Measurements from ENCODE around the gene BAZ2A.

DNA sequence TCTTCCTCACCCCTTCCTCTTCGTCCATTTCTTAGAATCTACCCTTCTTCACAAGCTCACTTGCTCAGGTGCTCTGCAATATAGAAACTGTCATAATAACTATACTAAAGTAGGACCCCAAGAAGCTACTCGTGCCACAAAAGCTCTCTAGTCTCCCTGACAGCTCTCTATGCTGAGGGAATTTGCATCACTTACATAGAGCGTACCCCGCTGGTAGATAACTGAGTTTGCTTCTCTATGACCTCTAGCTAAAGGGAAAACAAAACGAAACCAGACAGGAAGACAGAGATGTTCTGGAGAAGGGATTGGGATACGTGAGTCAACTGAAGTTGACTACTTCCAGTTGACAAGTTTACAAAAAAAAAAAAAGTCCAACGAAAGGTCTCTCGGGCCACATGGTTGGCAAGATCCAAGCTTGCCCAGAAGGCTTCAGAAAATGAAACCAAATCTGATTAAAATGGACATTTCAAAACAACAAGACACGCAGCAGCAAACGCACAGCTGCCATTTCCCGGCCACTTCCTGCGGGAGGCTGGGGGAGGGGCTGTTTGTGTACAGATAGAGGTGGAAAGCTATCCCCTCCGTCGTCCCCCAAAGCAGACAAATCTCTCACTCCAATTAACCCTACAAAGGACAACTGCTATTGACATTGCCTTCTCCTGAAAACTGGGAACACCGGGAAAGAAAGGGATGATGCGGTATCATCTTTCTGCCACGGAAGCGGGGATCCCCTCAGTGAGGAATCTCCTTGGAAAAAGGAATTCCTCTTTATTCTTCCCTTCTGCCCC lies 1.3 kb downstream of the BAZ2A start:
- no peak for TF ChIP-seq RFX5 (IDR thresholded peaks at IDR 0.05; ENCODE audit: low read length)
- TF ChIP-seq, protein P1, sequence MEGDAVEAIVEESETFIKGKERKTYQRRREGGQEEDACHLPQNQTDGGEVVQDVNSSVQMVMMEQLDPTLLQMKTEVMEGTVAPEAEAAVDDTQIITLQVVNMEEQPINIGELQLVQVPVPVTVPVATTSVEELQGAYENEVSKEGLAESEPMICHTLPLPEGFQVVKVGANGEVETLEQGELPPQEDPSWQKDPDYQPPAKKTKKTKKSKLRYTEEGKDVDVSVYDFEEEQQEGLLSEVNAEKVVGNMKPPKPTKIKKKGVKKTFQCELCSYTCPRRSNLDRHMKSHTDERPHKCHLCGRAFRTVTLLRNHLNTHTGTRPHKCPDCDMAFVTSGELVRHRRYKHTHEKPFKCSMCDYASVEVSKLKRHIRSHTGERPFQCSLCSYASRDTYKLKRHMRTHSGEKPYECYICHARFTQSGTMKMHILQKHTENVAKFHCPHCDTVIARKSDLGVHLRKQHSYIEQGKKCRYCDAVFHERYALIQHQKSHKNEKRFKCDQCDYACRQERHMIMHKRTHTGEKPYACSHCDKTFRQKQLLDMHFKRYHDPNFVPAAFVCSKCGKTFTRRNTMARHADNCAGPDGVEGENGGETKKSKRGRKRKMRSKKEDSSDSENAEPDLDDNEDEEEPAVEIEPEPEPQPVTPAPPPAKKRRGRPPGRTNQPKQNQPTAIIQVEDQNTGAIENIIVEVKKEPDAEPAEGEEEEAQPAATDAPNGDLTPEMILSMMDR (IDR thresholded peaks at IDR 0.05): no peak
- TF ChIP-seq POLR2AphosphoS5 (IDR thresholded peaks at IDR 0.05; ENCODE audit: low read depth, low read length): no peak
- TF ChIP-seq RAD21 (IDR thresholded peaks at IDR 0.05; ENCODE audit: low read length): no peak
- TF ChIP-seq TCF12 (IDR thresholded peaks at IDR 0.05): peak; percentile 42; the same call in 1 of the 2 replicates
